ENCODE data around the gene CCZ1B.
A peak's percentile ranks its signal among the peaks of the same experiment; 100 is the strongest.
"Not testable (repeated sequence)": the region's sequence is repeated elsewhere in the genome, so short reads cannot be mapped to it uniquely, and the experiment has no call there.

The CCZ1B gene

GRCh38 chr7:6826151-6826550, at the start of gene CCZ1B:
Gene CCZ1B (minus strand): TSS chr7:6826275. CDS start chr7:6826197, 78 bp downstream.
- peak; percentile 73 to 91 (median 90) for DNase-seq

- DNase-seq = not testable (repeated sequence)
These were observed 48.9 kb upstream of the CCZ1B start for GRCh38 chr7:6875022-6875421.

GRCh38 chr7:6872246-6872945, 46.3 kb upstream of the CCZ1B start:
- not testable (repeated sequence) for DNase-seq

- DNase-seq = not testable (repeated sequence)
These were observed 45.5 kb upstream of the CCZ1B start for GRCh38 chr7:6871421-6872144.

GRCh38 chr7:6864751-6865150, 38.7 kb upstream of the CCZ1B start:
- not testable (repeated sequence) for DNase-seq

- DNase-seq = not testable (repeated sequence)
These were observed 38.1 kb upstream of the CCZ1B start for GRCh38 chr7:6864188-6864587.

- not testable (repeated sequence) for DNase-seq
These were observed 36.8 kb upstream of the CCZ1B start for GRCh38 chr7:6862876-6863275.

- DNase-seq = peak; percentile 44 to 57 (median 54)
These were observed 31.7 kb upstream of the CCZ1B start for GRCh38 chr7:6857721-6858314.

GRCh38 chr7:6855563-6856131, 29.6 kb upstream of the CCZ1B start:
- peak in 2 of 3 donors; percentile 7 to 11 for DNase-seq

GRCh38 chr7:6854747-6855562, 28.9 kb upstream of the CCZ1B start:
- DNase-seq = peak in 2 of 3 donors; percentile 3 to 17

- not testable (repeated sequence) for DNase-seq
These were observed 27.6 kb upstream of the CCZ1B start for GRCh38 chr7:6853681-6854080.

- not testable (repeated sequence) for DNase-seq
These were observed 23.1 kb upstream of the CCZ1B start for GRCh38 chr7:6849127-6849526.

- DNase-seq = not testable (repeated sequence)
These were observed 21.7 kb upstream of the CCZ1B start for GRCh38 chr7:6847751-6848150.

GRCh38 chr7:6845971-6846449, 19.9 kb upstream of the CCZ1B start:
- not testable (repeated sequence) for DNase-seq

- not testable (repeated sequence) for DNase-seq
These were observed 17.6 kb upstream of the CCZ1B start for GRCh38 chr7:6843654-6844053.

- DNase-seq = not testable (repeated sequence)
These were observed 17.0 kb upstream of the CCZ1B start for GRCh38 chr7:6843092-6843491.

GRCh38 chr7:6842278-6842921, 16.3 kb upstream of the CCZ1B start:
- DNase-seq = not testable (repeated sequence)

GRCh38 chr7:6837081-6837480, 11.0 kb upstream of the CCZ1B start:
- DNase-seq = not testable (repeated sequence)

GRCh38 chr7:6835521-6835920, 9.4 kb upstream of the CCZ1B start:
- DNase-seq = not testable (repeated sequence)

GRCh38 chr7:6833636-6834035, 7.6 kb upstream of the CCZ1B start:
- no peak for DNase-seq

GRCh38 chr7:6831018-6831725, 5.1 kb upstream of the CCZ1B start:
- DNase-seq = no peak

Data from suppressor macrophage treated with lipopolysaccharide for 1 hour (primary cell).